Measurements from ENCODE around the gene KRTAP4-8.
"Not testable (repeated sequence)": the region's sequence is repeated elsewhere in the genome, so short reads cannot be mapped to it uniquely, and the experiment has no call there.

Gene KRTAP4-8

GRCh38 chr17:41107941-41108450 lies 10.1 kb upstream of the KRTAP4-8 start:
- DNase-seq = peak; percentile 33

- DNase-seq = not testable (repeated sequence)
Observed at GRCh38 chr17:41105347-41105746, 7.4 kb upstream of the KRTAP4-8 start, which contains the start of gene KRTAP4-9. TSS of gene KRTAP4-9 (plus strand) at chr17:41105389. CDS start at chr17:41105389, 0 bp downstream.

DNA sequence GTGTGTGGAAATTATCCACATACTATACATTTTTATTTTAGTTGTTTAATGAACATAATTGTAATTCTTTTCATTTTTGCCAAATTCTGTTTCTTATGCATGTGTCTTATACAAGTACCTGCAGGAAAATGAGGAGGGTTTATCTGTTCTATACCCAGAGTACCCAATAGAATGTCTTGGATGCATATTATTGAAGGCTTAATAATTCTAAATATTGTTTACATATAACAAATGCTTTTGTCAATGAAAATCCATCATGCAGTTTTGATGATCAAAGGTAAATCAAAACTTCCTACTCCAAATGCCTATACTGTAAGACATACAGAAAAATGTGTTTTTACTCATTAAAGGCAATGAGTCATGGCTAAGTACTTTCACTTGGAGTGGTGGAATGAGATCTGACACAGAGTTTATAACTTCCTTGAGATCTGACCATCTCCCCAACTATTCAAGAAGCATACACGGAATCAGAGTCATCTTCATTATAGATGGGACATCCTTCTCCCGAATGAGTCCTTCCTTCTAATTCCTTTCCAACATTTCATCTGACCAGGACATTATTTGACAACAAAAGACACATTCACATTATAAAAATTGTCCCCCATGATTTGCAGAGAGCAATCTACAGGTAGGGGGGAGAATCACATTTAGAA lies 6.6 kb upstream of the KRTAP4-8 start:
- peak; percentile 80 for DNase-seq

- DNase-seq = peak; percentile 54
Observed at GRCh38 chr17:41103896-41104295, 6.0 kb upstream of the KRTAP4-8 start.

DNA sequence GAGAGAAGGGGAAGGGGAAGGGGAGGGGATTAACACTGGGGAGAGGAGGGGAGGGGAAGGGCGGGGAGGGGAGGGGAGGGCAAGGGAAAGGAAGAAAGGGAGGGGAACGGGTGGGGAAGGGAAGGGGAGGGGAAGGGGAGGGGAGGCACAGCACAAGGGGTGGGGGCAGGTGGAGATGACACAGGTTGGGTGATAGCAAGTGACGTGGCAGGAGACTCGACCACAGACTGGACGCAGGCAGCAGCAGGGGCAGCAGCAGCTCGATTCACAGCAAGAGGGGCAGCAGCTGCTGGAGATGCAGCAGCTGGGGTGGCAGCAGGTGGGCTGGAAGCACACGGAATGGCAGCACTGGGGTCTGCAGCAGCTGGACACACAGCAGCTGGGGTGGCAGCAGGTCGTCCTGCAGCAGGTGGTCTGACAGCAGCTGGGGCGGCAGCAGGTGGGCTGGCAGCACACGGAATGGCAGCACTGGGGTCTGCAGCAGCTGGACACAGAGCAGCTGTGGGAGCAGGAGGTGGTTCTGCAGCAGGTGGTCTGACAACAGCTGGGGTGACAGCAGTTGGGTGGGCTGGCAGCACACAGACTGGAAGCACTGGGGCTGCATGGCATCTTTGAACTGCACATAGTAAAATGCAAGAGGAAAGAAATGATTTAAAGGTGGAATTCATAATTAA lies 3.8 kb upstream of the KRTAP4-8 start, which contains the start of gene KRTAP4-16:
Gene KRTAP4-16 (minus strand): TSS at position 624 of the 674 bp plus-strand sequence. CDS start 0 bp downstream, at position 624.
- DNase-seq = no peak

DNA sequence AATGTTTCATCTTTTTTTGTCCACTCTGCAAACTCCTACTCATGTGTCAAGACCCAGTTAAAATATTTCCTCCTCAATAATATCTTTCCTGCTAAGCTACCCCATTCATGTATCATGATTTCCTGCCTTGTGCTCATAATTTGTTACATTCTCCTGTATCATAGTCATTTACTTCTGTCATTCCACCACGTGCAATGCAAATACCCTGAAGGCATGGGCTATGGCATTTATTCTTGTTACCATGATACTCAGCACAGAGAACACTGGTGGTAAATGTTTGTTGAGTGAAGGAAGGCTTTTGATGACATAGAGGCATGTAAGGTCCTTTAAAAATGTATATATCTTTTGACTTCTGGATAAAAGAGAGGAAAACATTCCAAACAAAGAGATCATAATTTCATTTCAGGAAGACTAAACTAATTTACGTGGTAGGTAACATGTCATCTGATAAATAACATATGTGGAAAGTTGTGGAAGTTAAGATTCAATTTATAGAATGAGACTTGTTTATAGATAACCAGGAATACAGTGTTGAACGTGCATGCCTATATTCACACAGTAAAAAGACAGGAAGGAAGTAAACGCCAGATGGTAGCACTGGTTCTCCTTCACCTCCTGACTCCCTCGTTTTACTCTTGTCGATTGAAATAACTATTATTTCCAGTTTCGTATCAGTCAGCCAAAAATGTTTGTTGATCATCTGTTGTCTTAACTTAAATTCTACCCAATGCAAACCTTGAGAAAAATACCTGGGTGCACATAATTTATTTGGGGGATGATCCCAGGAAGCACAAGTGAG lies 1.9 kb upstream of the KRTAP4-8 start:
- DNase-seq = peak; percentile 98

GRCh38 chr17:41098481-41098880 lies 539 bp upstream of the KRTAP4-8 start:
- peak; percentile 92 for DNase-seq

DNA sequence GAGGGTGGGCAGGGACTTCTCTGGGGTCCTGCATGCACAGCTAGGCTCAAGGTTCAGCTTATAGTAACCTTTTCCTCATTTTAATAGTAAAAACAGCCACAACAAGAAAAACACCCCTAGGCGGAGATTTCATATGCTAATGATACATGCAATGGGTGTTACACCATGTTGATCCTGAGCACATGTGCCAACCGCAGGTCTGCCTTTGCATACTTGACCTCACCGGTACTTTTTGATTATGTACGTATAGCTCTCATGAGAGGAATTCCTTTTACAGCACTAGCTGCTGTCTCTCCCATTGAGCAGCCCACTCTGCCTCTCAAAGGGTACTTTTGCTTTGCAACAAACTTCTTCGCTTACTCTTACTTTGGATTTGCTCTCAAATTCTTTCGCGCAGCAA lies 1.9 kb downstream of the KRTAP4-8 start:
- DNase-seq = no peak

DNA sequence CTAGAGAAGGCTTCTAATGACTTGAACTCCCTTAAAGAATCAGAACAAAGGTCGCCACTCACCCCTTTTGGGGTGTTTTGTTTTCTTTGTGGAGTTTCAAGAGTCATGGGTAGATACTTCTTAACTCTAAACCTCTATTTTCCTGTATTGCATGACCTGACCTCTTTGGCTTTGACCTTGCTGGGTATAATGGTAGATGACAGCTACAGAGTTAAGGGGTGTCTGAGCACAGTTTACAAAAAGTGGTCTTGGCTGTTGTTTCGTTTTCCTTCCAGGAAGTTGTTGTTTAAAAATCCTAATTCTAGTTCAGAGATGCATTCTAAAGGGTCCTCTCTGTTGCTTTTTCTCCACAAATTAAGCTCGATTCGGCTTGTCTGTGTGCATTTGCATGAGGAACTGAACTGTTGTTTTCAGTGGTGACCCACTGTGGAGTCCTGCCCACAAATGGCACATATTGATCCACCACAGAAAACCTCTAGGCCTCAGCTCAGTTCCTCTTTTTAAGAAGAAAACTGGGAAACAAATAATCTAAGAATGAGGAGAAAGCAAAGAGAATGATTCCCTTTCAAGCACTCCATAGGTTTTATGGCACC lies 9.1 kb downstream of the KRTAP4-8 start:
- not testable (repeated sequence) for DNase-seq

DNA sequence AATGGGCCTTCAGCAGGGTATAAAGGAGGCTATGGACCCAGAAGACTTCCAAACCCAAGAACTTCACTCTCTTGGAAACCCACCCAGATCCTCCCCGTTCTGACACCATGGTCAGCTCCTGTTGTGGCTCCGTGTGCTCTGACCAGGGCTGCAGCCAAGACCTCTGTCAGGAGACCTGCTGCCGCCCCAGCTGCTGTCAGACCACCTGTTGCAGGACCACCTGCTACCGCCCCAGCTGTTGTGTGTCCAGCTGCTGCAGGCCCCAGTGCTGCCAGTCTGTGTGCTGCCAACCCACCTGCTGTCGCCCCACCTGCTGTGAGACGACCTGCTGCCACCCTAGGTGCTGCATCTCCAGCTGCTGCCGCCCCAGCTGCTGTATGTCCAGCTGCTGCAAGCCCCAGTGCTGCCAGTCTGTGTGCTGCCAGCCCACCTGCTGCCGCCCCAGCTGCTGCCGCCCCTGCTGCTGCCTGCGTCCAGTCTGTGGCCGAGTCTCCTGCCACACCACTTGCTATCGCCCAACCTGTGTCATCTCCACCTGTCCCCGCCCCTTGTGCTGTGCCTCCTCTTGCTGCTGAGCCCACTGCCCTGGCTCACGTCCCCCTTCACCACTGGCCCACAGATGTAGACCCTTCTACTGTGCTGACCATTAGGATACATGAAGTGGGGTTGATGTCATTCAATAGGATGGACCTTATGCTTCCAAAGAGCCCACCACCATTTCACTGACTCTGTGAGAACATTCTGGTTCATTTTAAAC lies 13.7 kb downstream of the KRTAP4-8 start, which contains the start of gene KRTAP4-7:
Gene KRTAP4-7 (plus strand): TSS at position 51 of the 757 bp plus-strand sequence. CDS start 57 bp downstream, at position 108.
- DNase-seq = not testable (repeated sequence)

GRCh38 chr17:41083427-41083826 lies 14.5 kb downstream of the KRTAP4-8 start:
- peak; percentile 87 for DNase-seq

- peak; percentile 84 for DNase-seq
Observed at GRCh38 chr17:41082626-41083025, 15.3 kb downstream of the KRTAP4-8 start.

GRCh38 chr17:41076788-41077187 lies 21.2 kb downstream of the KRTAP4-8 start:
- DNase-seq = no peak

DNA sequence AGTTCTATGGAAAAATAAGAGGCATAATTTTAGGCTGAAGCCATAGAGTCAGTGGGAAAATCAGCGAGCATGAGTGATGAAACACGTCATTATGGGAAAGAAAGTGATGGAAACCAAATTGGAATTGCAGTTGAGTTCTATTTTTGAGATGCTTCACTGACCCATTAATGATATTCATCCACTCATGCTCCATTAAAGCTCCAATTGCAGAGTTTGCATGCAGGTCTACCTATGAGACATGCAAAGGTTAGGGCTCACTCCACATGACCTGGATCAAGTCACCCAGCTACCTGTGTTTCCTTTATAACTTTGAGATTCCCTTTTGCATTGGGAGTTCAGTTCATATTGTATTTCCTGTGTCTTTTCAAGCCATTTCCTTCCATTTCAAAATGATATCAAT lies 24.3 kb downstream of the KRTAP4-8 start:
- DNase-seq = no peak

GRCh38 chr17:41071606-41072360 lies 26.2 kb downstream of the KRTAP4-8 start:
- DNase-seq = no peak

DNA sequence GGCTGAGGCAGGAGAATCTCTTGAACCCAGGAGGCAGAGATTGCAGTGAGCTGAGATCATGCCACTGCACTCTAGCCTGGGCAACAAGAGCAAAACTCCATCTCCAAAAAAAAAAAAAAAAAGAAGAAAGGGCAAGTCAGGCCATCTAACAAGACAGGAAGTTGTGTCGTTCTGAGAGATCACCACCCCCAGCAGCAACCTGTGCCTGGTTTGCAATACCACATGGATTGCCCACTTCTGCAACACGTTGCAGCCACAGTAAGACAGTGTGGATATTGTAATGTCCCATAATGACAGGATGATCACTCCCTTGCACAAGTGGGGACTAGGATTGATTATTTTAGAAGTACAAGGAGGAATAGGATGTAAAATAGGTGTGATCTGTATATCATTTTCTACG lies 28.9 kb downstream of the KRTAP4-8 start:
- DNase-seq = no peak

- DNase-seq = peak; percentile 71
Observed at GRCh38 chr17:41067281-41067680, 30.7 kb downstream of the KRTAP4-8 start.

- DNase-seq = peak; percentile 96
Observed at GRCh38 chr17:41065829-41066624, 31.9 kb downstream of the KRTAP4-8 start, which contains the start of gene KRTAP2-4. TSS of gene KRTAP2-4 (minus strand) at chr17:41065879. CDS start at chr17:41065845, 34 bp downstream.

DNA sequence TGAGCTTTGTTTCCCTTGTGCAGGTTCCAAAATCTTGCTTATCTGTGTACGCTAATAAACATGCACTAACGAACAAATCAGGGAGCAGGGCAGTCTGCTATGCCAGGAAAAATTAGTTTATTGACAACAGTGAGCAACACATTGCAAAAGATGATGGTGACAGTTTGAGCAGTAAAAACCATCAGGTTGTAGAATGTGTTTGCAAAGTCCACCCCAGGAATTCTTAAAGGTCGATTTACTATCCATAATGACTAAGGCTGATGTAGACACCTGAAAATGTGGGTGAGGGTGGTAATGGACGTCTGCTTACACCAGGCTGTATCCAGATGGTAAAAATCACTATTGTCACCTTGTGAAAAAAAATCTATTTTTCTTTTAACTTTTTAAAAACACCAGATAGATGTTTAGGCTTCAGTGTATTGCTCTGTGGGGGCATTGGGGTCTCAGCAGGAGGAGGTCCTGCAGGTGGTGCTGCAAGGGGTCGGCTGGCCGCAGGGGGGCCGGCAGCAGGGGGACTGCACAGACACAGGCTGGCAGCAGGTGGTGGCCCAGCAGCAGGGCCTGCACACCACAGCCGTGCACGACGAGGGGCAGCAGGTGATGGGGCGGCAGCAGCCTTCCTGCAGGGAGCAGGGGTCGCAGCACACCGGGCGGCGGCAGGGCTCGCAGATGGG lies 32.8 kb downstream of the KRTAP4-8 start:
- not testable (repeated sequence) for DNase-seq

All from EL (cell line).